HEK293 (cell line): ENCODE data around the gene HSBP1.

Experiments used
- CTCF ChIA-PET: fragments of 350-600 bp; formaldehyde crosslinking; extraction: SDS; loops from one replicate; lab custom pipeline; 2021; ENCODE audit warnings: antibody characterized with exemption; lab: Yijun Ruan, JAX
- POLR2A ChIA-PET: fragments of 300-600 bp; formaldehyde crosslinking; extraction: SDS; loops from one replicate; lab custom pipeline; 2020; ENCODE audit warnings: antibody characterized with exemption, inconsistent platforms; lab: Yijun Ruan, JAX
- H3K27ac ChIP-seq: fragments of 200-500 bp; sonication (Bioruptor generic); 2 replicates; pipeline ENCODE4 v1.5.1; 2014; ENCODE audit warnings: low read depth, low read length, control low read depth, inconsistent platforms; ENCODE audit errors: extremely low read depth
- H3K36me3 ChIP-seq, 2 experiments: fragments of 200-500 bp in 1 of 2; sonication (Bioruptor generic) in 1 of 2; 1 replicate in 1 of 2; 2 replicates in 1 of 2; pipeline ENCODE4 v1.5.1; 2014 to 2017; ENCODE audit warnings: inconsistent platforms in 2 of 2, low read length in 2 of 2; ENCODE audit not compliant: control insufficient read depth in 2 of 2, insufficient read depth in 1 of 2
- H3K4me1 ChIP-seq: fragments of 200-500 bp; sonication (Bioruptor generic); 2 replicates; pipeline ENCODE4 v1.5.1; 2014; ENCODE audit warnings: mild to moderate bottlenecking, low read length, inconsistent platforms; ENCODE audit not compliant: control insufficient read depth, insufficient read depth
- H3K4me3 ChIP-seq: 2 replicates; pipeline ENCODE4 v1.5.1; 2011; ENCODE audit warnings: low read depth, mild to moderate bottlenecking, control low read depth, low read length, moderate library complexity
- H3K9me3 ChIP-seq: fragments of 200-500 bp; sonication (Bioruptor generic); 2 replicates; pipeline ENCODE4 v1.5.1; 2014; ENCODE audit warnings: low read depth, low read length, inconsistent platforms; ENCODE audit not compliant: control insufficient read depth, insufficient read depth
- HOXC10 ChIP-seq: sonication (generic); formaldehyde crosslinking; IDR thresholded peaks from 2 replicates; pipeline ENCODE4 v1.8.1; 2023; ENCODE audit warnings: mild to moderate bottlenecking, missing genetic modification reagents
- KLF16 ChIP-seq: fragments of 450-650 bp; formaldehyde crosslinking; IDR thresholded peaks from 2 replicates; pipeline ENCODE4 v1.5.1; 2017; ENCODE audit warnings: missing biosample characterization, missing genetic modification characterization
- MZF1 ChIP-seq: fragments of 450-650 bp; formaldehyde crosslinking; IDR thresholded peaks from 2 replicates; pipeline ENCODE4 v1.5.1; 2017; ENCODE audit warnings: missing biosample characterization, missing genetic modification characterization, borderline replicate concordance
- OVOL3 ChIP-seq: fragments of 450-650 bp; formaldehyde crosslinking; IDR thresholded peaks from 2 replicates; pipeline ENCODE4 v1.5.1; 2016; ENCODE audit warnings: missing biosample characterization, missing genetic modification characterization
- REPIN1 ChIP-seq: fragments of 450-650 bp; formaldehyde crosslinking; IDR thresholded peaks from 2 replicates; pipeline ENCODE4 v1.5.1; 2017; ENCODE audit warnings: missing biosample characterization, missing genetic modification characterization, low read depth
- TCF7L2 ChIP-seq: IDR thresholded peaks from 2 replicates; pipeline ENCODE4 v1.6.1; 2011; ENCODE audit warnings: low read depth, mild to moderate bottlenecking, inconsistent platforms, low read length, moderate library complexity, borderline replicate concordance
- ZBTB7A ChIP-seq: fragments of 450-650 bp; formaldehyde crosslinking; IDR thresholded peaks from 2 replicates; pipeline ENCODE4 v1.5.1; 2016; ENCODE audit warnings: low read depth, missing biosample characterization, missing genetic modification characterization
- ZFP69B ChIP-seq: fragments of 450-650 bp; formaldehyde crosslinking; IDR thresholded peaks from 2 replicates; pipeline ENCODE4 v1.5.1; 2016; ENCODE audit warnings: missing biosample characterization, missing genetic modification characterization
- ZNF10 ChIP-seq: fragments of 450-650 bp; formaldehyde crosslinking; IDR thresholded peaks from 2 replicates; pipeline ENCODE4 v1.5.1; 2017; ENCODE audit warnings: missing biosample characterization, missing genetic modification characterization
- ZNF133 ChIP-seq: fragments of 450-650 bp; formaldehyde crosslinking; IDR thresholded peaks from 2 replicates; pipeline ENCODE4 v1.5.1; 2016; ENCODE audit warnings: missing biosample characterization, missing genetic modification characterization
- ZNF16 ChIP-seq: fragments of 450-650 bp; formaldehyde crosslinking; IDR thresholded peaks from 2 replicates; pipeline ENCODE4 v1.5.1; 2016; ENCODE audit warnings: low read depth, missing biosample characterization, missing genetic modification characterization
- ZNF169 ChIP-seq: fragments of 450-650 bp; formaldehyde crosslinking; IDR thresholded peaks from 2 replicates; pipeline ENCODE4 v1.5.1; 2016; ENCODE audit warnings: missing biosample characterization, missing genetic modification characterization
- ZNF223 ChIP-seq: fragments of 450-650 bp; formaldehyde crosslinking; IDR thresholded peaks from 2 replicates; pipeline ENCODE4 v1.5.1; 2016; ENCODE audit warnings: missing biosample characterization, missing genetic modification characterization
- ZNF23 ChIP-seq: fragments of 450-650 bp; formaldehyde crosslinking; IDR thresholded peaks from 2 replicates; pipeline ENCODE4 v1.5.1; 2016; ENCODE audit warnings: missing biosample characterization, missing genetic modification characterization, borderline replicate concordance
- ZNF548 ChIP-seq: fragments of 450-650 bp; formaldehyde crosslinking; IDR thresholded peaks from 2 replicates; pipeline ENCODE4 v1.5.1; 2016; ENCODE audit warnings: missing biosample characterization, missing genetic modification characterization
- ZNF549 ChIP-seq: fragments of 450-650 bp; IDR thresholded peaks from 2 replicates; pipeline ENCODE4 v1.5.1; 2018; ENCODE audit warnings: missing biosample characterization, missing genetic modification characterization, mild to moderate bottlenecking, inconsistent platforms, moderate library complexity
- ZNF624 ChIP-seq: fragments of 450-650 bp; formaldehyde crosslinking; IDR thresholded peaks from 2 replicates; pipeline ENCODE4 v1.5.1; 2017; ENCODE audit warnings: missing biosample characterization, missing genetic modification characterization
- TF ChIP-seq, protein P1 (sequence below): fragments of 450-650 bp; formaldehyde crosslinking; IDR thresholded peaks from 2 replicates; pipeline ENCODE4 v1.5.1; 2016; ENCODE audit warnings: missing biosample characterization, missing genetic modification characterization

Gene HSBP1

DNA sequence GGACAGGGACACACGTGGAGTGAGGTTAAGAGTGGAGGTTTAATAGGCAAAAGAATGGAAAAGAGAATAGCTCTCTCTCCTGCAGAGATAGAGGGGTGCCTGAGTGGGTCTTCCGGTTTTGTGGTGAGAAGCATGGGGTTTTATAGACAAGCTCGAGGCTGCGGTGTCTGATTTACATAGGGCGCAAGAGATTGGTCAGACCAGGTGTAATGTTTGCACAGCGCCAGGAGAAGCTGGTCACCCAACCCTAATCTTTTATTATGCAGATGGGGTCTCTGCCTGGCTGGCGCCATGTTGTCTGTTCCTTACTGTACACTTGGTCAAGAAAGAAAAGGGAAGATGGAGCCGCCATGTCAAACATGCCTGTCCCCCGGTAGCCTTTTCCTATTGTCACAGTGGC lies 46.6 kb downstream of the HSBP1 start:
- Histone ChIP-seq H3K36me3 (no peaks in the 10 kb centered on the region), H3K4me3 (no peak overlapping the region), H3K9me3 (no peaks in the 10 kb centered on the region), H3K27ac (no peak overlapping the region), H3K4me1 (no peaks in the 10 kb centered on the region)
- ChIA-PET POLR2A (no interaction called here), CTCF (interaction anchor here (0.5 kb wide), 1 partner anchor 43 kb away, joined by 3 read pairs; no protein-coding TSS in a partner anchor)
- TF ChIP-seq MZF1: no peak

DNA sequence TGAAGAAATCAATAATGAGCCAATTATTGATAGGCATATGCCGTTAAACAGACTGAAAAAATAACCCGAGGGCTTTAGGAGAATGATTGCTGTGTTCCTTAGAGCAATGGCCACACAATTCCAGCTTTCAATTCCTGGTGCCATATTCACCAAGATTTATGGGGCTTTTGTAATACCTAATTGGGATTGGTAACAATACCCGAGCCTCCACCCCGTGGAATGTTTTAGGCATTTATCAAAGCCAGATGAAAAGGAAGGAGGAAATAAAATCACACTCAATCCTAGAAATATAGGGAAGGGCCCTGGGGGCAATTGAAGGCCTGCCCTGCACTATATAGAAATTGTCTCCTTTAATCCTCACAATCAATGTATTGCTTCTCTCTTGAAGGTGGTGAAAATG lies 49.0 kb downstream of the HSBP1 start:
- POLR2A ChIA-PET: no interaction called here
- no peak for TF ChIP-seq ZNF548 (tag by site-specific recombination)
- CTCF ChIA-PET: no interaction called here
- H3K27ac ChIP-seq: no peak overlapping the region
- no peaks in the 10 kb centered on the region for H3K9me3 ChIP-seq
- no peaks in the 10 kb centered on the region for H3K36me3 ChIP-seq
- no peak overlapping the region for H3K4me3 ChIP-seq
- no peaks in the 10 kb centered on the region for H3K4me1 ChIP-seq

DNA sequence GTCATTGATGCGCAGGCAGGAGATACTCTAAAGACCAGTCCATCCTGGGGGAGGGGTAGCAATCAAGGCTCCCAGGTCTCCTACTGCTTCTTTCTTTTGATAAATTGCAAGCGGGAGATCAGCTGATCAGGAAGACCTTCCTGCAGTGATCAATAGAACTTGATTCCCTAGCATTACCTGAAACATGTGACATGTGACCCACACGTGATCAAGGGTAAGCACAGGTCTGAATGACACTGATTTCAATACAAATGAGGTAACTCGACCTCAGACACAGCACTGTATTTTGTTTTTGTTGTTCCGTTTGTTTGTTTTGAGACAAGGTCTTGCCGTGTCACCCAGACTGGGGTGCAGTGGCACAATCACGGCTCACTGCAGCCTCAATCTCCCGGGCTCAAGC lies 51.5 kb downstream of the HSBP1 start:
- POLR2A ChIA-PET: no interaction called here
- no peak overlapping the region for H3K27ac ChIP-seq
- CTCF ChIA-PET: interaction anchor here (0.7 kb wide), 1 partner anchor 1341 kb away, joined by 3 read pairs; no protein-coding TSS in a partner anchor
- H3K36me3 ChIP-seq: no peaks in the 10 kb centered on the region
- no peaks in the 10 kb centered on the region for H3K9me3 ChIP-seq
- TF ChIP-seq ZNF549 (tag by site-specific recombination) (no peak), HOXC10 (CRISPR knock-in tag) (no peak), ZBTB7A (tag by site-specific recombination) (no peak)
- TF ChIP-seq, protein P1, sequence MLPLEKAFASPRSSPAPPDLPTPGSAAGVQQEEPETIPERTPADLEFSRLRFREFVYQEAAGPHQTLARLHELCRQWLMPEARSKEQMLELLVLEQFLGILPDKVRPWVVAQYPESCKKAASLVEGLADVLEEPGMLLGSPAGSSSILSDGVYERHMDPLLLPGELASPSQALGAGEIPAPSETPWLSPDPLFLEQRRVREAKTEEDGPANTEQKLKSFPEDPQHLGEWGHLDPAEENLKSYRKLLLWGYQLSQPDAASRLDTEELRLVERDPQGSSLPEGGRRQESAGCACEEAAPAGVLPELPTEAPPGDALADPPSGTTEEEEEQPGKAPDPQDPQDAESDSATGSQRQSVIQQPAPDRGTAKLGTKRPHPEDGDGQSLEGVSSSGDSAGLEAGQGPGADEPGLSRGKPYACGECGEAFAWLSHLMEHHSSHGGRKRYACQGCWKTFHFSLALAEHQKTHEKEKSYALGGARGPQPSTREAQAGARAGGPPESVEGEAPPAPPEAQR (tag by site-specific recombination): no peak
- H3K4me1 ChIP-seq: no peaks in the 10 kb centered on the region
- H3K4me3 ChIP-seq: no peak overlapping the region

DNA sequence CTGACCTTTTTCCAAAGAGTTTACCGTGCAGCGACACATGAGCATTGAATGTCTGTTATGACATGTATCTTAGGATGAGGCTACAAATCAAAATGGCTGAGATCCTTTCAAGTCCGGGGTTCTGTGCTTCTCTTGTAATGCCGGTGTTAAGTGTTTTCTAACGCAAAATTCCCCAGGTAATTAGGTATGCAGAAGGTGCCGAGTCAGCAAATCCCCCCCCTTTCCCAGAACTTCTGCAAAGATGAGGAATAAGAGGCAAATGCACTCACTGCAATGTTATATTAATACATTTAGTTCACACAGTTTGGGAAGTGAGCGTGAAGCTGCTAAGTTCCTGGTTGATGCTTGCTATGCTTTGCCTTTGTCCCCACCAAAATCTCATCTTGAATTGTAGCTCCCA lies 54.9 kb downstream of the HSBP1 start:
- CTCF ChIA-PET: no interaction called here
- H3K4me1 ChIP-seq: no peaks in the 10 kb centered on the region
- no peak overlapping the region for H3K4me3 ChIP-seq
- H3K36me3 ChIP-seq: no peaks in the 10 kb centered on the region
- no peaks in the 10 kb centered on the region for H3K9me3 ChIP-seq
- TF ChIP-seq ZNF16 (tag by site-specific recombination) (no peak), ZNF10 (tag by site-specific recombination) (no peak), TCF7L2 (no peak), ZNF133 (tag by site-specific recombination) (no peak), KLF16 (tag by site-specific recombination) (no peak), ZNF169 (tag by site-specific recombination) (no peak), OVOL3 (no peak), ZFP69B (tag by site-specific recombination) (no peak)
- H3K27ac ChIP-seq: no peak overlapping the region
- POLR2A ChIA-PET: no interaction called here

DNA sequence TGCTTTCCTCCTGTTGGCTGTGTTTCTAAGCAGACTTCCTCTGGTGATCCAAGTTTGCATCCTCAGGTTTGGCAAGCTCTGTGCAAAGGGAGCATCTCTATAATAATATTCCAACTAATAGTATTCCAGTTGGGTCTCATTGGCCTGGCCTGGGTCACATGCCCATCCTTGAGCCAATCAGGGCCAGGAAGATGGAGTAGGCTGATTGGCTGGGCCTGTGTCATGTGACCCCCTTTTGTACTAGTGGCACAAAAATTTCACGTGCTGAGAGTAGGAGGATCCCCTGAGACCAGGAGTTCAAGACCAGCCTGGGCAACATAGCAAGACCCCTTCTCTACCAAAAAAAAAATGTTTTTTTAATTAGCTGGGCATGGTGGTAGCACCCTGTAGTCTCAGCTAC lies 55.9 kb downstream of the HSBP1 start:
- POLR2A ChIA-PET: no interaction called here
- Histone ChIP-seq H3K4me1 (no peaks in the 10 kb centered on the region), H3K27ac (no peak overlapping the region), H3K36me3 (no peaks in the 10 kb centered on the region), H3K4me3 (no peak overlapping the region), H3K9me3 (no peaks in the 10 kb centered on the region)
- no peak for TF ChIP-seq ZNF223 (tag by site-specific recombination)
- TF ChIP-seq ZNF624 (tag by site-specific recombination): no peak
- TF ChIP-seq ZNF23: no peak
- TF ChIP-seq REPIN1 (tag by site-specific recombination): no peak
- CTCF ChIA-PET: no interaction called here
